GM19467 (cell line): ENCODE data around the gene MSRB2.
A peak's percentile ranks its signal among the peaks of the same experiment; 100 is the strongest.
"Not testable (repeated sequence)": the region's sequence is repeated elsewhere in the genome, so short reads cannot be mapped to it uniquely, and the experiment has no call there.

Experiments used
- ATAC-seq: cut with Tn5 transposase; IDR thresholded peaks from one replicate; pipeline ENCODE4 v1.9.1; 2021; ENCODE audit warnings: mild to moderate bottlenecking, moderate library complexity; ENCODE audit not compliant: unreplicated experiment

Gene MSRB2

GRCh38 chr10:23069019-23069815 lies 26.2 kb upstream of the MSRB2 start:
- ATAC-seq: no peak

DNA sequence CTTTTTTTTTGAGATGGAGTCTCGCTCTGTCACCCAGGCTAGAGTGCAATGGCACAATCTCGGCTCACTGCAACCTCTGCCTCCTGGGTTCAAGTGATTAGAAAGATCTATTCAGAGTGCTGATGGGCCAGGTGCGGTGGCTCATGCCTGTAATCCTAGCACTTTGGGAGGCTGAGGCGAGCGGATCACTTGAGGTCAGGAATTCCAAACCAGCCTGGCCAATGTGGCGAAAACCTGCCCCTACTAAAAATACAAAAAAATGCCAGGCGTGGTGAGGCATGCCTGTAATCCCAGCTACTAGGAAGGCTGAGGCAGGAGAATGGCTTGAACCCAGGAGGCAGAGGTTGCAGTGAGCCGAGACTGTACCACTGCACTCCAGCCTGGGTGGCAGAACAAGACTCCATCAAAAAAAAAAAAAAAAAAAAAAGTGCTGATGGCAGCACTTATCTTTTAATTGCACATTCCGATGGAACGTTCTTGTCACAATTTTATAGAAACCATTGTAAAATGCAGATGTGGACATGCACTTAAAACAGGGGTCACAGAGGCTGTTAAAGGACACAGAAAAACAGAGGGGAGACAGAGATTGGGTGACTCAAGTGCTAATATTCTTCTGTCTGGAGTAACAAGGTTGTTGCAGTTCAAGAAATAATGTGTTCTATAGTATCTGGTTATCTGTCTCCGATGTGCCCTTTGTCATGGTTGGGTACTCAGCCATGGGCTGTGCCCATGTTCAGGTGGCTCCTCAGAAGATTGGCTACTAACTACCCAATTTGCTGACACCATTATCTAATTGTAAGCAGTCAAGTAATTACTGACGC lies 25.1 kb upstream of the MSRB2 start:
- not testable (repeated sequence) for ATAC-seq

DNA sequence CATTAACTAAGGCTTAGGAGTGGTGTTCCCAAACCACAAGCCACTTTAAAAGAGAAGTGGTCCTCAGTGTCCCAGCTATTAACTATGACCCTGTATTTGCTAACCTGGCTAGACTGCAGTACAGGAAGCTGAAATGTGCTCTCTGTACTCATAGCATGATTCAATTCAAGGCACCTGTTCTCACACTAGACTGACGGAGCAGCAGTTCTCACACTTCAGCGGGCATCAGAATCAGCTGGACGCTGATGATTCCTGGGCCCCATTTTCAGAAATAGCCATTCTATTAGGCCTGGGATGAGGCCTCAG lies 24.5 kb upstream of the MSRB2 start:
- ATAC-seq: no peak

DNA sequence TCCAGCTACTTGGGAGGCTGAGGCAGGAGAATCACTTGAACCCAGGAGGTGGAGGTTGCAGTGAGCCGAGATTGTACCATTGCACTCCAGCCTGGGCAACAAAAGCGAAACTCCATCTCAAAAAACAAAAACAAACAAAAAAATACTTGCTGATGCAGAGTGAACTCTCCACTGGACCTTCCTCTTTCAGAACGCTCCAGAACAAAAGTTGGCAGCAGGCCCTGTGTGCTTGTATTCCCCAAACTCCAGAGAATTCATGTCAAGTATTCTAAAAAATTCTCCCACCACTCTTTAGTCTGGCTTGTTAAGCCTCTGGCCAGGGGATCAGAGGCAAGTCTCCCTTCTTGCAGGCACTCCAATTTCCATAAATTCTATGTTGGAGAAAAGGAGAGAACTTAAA lies 22.8 kb upstream of the MSRB2 start:
- not testable (repeated sequence) for ATAC-seq

- ATAC-seq: no peak
These were observed 21.9 kb upstream of the MSRB2 start for GRCh38 chr10:23073527-23073926.

- ATAC-seq: no peak
These were observed 19.7 kb upstream of the MSRB2 start for GRCh38 chr10:23075672-23076071.

- no peak for ATAC-seq
These were observed 17.3 kb upstream of the MSRB2 start for GRCh38 chr10:23078114-23078513.

GRCh38 chr10:23079700-23080099 lies 15.7 kb upstream of the MSRB2 start:
- ATAC-seq: no peak

DNA sequence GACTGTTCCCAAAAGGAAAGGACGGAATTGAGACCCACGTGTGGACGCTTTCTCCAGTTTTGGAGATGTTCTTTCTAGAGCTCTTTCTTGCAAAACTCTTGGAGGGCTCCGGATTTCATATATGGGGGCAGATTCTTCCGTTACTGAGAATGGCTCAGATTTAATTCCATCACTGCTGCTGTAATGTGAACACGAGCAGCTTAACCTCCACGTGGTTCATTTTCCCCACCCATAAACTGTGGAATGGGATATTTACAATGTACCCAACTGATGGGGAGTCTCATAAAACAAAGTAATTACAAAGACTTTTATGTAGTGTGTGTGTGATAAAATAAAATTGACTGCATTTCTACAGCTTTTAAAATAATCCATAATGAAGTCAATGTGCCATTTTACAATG lies 15.1 kb upstream of the MSRB2 start:
- no peak for ATAC-seq

GRCh38 chr10:23081221-23081750 lies 14.1 kb upstream of the MSRB2 start:
- ATAC-seq: no peak

- ATAC-seq: no peak
These were observed 13.5 kb upstream of the MSRB2 start for GRCh38 chr10:23081891-23082290.

GRCh38 chr10:23088609-23089008 lies 6.8 kb upstream of the MSRB2 start:
- ATAC-seq: no peak

- ATAC-seq: no peak
These were observed 484 bp upstream of the MSRB2 start for GRCh38 chr10:23094786-23095403.

GRCh38 chr10:23095966-23096801 lies 805 bp downstream of the MSRB2 start:
- peak; percentile 57 for ATAC-seq

DNA sequence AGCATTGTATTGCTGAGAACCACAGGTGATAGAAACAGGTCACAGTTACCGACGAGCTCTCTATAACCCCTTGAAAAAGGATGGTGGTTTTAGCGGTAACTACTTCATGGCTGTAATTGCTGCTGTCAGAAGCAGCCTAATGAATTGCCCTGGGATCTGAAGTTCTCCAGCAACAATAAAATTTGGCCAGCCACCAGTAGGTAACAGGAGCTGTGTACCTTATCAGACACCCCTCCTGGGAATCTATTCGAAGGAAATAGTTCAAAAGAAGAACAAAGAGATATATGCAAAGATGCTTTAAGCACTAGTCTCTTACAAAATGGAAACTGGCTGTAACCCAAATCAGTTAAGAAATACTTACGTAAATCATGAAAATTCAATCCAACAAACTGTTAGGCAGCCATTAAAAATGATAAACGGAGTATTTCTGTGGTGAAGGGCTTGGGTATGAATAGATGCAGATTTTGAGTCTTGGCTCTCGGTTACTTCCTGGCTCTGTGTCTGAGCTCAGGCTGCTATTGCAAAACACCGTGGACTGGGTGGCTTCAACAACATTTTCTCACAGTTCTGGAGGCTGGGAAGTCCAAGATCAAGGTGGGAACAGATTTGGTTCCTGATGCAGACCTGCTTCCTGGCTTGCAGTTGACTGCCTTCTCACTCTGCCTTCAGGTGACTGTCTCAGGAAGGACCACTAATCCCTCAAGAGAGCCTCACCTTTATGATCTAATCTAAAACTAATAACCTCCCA lies 1.6 kb downstream of the MSRB2 start:
- ATAC-seq: no peak

DNA sequence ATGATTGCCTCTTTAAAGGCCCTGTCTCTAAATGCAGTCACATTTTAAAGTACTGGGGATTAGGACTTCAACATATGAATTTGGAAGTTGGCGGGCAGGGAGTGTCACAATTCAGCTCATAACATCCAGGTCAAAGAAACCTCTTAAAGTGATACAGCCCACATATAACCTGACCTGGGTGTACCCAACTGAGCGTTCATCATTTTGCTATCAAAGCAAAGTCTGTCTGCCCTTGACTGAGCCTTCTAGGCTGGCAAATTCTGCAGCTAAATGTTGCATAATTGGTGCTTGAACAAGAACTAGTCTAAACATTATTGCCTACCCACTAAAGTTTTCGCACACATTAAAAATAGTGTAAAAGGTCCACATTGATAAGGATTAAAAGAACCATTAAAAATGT lies 3.7 kb downstream of the MSRB2 start:
- no peak for ATAC-seq

DNA sequence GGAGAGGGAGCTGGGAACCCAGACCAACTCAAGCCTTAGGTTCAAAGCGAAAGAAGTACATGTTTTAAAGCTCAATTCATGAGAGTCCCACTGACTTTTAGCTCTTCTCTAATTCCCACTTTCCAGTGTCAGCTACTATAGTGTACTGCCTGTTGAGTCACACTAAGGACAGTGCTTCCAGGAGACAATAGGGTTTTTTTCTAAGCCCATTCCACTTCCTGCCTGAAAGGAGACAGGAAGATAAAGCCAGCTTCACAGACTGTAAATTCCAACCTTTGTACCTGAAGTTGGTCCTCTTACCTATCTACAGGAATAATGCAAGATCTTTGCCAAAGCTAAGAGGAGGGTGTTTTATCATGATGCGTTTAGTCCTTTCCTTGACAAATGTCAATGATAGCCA lies 4.4 kb downstream of the MSRB2 start:
- ATAC-seq: no peak

DNA sequence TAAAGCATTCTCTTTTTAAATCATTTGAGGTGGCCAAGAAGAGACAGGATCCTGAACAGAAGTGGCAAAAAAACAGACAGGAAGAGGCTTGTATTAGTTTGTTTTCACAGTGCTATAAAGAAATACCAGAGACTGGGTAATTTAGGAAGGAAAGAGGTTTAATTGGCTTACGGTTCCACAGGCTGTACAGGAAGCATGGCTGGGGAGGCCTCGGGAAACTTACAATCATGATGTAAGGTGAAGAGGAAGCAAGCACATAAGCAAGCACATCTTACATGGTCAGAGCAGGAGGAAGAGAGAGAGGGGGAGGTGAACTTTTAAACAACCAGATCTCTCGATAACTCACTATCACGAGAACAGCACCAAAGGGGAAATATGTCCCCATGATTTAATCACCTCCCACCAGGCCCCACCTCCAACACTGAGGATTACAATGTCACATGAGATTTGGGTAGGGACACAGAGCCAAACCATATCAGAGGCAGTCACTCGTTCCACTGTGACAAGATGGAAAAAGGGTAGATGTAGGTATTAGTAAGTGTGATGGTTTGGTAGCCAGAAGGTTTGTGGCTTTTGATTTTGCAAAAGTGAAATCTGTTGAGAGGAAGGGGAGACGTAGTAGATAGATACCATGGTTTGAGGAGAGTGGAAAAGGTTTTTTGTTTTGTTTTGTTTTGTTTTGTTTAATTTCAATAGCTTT lies 5.1 kb downstream of the MSRB2 start:
- no peak for ATAC-seq

DNA sequence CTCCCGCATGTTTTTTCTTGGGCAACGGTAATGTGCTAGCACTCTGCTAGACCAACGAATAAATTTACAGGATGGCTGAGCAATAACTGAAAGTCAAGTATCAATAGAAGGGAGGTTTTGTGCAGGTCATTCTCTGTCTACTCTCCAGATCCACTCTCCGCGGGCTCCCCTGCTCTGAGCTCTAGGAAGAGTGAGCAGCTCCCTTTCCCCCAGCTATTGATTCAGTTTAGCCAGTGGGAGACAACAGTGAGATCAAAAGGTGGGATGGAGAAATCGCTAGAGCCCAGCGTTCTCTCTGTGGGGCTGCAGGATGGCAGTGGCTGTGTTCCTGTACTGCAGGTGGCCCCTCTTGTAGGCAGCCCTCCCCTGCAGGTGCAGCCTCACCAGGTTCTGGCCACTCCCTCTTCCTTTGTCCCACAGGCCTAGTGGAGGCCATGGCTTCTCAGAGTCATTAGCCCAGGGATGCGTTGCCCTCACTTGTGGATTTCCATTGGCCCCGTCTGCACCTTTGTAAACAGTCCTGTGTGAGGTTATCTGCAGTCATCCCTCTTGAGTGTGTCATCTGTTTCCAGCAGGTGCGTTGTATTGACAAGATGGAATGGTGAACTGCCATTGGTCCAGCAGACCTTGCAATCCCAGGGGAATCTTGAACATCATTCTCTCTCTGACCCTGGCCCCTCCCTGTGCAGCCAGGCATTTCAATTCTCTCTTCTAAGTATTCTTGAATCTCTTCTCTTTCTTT lies 11.1 kb downstream of the MSRB2 start:
- ATAC-seq: no peak
